Stimulated activated CD8-positive, alpha-beta memory T cell treated with anti-CD3 and anti-CD28 coated beads, Interleukin-7, amount 100 ng/mL, for 4 hours (primary cell): ENCODE results near the gene WNT10A.
"Not testable (repeated sequence)": the region's sequence is repeated elsewhere in the genome, so short reads cannot be mapped to it uniquely, and the experiment has no call there.

ENCODE experiments used
- DNase-seq, 2 donors: peaks; one replicate each; pipeline ENCODE4 v3.0.0-alpha.2; 2020; ENCODE audit warnings: low read depth in 2 of 2

The WNT10A gene

DNA sequence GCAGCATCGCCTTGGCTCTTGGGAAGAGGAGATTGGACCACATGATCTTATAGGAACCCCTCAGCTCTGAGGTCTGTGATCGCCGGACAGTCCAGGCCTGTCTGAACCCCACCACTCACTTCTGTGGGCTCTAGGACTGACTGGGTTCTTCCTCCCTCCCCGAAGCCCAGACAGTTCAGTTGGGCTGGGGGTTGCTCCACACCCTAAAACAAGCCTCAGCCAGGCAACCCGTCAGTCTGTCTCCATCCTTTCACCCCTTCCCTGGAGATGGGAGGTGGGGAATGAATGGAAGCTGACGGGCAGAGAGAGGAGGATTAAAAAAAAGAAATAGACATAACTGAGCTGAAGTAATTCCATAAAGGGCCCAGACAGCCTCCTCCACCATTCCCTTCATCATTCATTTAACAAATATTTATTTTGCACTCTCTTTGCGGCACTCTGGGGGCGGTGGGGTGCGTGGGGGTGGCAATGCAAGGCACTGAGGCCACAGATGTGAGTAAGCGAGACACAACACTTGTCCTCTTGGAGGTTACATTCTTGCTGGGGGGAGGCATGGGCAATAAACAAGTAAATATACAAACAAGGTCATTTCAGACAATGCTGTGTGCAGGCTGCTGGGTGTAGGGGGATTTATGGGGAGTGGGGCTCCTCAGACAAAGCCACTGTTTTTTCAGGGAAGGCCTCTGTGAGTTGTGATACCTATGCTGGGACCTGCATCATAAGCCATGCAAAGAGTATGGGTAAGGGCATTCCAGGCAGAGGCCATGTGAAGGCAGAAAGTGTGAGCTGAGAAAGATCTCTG is 12.9 kb downstream of the WNT10A start:
- DNase-seq = no peak

DNA sequence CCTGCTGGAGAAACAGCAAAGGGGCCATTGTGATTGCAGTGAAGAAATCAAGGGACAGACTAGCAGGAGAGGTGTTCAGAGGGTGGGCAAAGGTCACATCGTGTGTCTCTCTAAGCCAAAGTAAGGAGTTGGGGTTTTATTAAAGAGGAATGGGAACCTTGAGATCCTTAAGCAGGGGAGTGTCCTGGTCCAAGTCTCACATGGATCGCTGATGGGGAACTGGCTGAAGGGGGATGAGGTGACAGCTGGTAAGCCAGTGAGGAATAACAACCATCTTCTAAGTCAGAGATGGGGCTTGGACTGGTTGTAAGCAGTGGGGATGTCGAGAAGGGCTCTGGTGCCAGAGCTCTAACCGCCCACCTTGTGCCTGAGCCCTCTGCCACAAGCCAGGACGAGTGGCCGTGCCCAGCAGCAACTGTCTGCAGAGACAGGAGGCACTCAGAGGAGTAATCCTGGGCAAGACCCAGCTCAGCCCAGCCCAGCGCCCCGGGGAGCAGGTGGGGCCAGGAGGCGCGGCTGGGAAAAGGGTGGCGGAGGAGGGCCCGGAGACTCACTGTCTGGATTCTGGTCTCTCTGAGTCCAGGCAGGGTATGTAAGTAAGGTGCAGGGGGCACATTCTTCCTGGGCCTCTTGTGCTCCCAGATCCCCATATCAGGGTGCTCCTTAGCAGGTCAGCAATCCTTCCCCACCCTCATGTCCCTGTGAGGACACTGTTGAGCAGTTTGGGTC is 13.7 kb downstream of the WNT10A start:
- no peak for DNase-seq

DNA sequence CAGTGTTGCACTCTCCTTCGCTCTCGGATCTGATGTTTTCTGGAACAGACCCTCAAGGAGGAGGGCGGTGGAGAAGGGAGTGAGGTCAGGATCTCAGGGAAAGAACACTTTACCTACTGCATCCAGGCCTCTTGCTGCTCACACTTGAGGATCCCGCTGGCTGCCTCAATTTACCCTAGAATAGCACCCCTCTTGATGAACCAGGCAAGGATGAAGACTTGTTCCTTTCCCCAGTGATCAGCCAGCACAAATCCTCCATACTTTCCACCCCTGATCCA is 14.2 kb downstream of the WNT10A start:
- no peak for DNase-seq

DNA sequence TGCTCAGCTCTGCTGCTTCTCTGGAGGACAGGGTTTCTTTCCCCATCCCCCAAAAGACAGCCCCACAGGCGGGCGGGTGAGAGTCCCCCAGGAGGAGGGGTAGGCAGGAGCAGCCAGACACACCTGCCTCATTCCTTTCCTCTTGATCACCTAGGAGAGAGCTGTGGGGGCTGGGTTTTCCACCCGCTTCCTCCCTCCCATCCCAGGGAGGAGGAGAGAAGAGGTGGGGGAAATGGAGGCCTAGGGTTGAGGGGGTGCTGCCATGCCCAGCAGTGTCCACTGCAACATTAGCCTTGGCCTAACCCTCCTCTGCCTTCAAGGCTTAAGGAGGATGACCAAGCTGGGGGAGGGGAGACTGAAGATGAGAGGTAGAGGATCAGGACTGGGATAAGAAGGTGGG is 14.7 kb downstream of the WNT10A start:
- no peak for DNase-seq

DNA sequence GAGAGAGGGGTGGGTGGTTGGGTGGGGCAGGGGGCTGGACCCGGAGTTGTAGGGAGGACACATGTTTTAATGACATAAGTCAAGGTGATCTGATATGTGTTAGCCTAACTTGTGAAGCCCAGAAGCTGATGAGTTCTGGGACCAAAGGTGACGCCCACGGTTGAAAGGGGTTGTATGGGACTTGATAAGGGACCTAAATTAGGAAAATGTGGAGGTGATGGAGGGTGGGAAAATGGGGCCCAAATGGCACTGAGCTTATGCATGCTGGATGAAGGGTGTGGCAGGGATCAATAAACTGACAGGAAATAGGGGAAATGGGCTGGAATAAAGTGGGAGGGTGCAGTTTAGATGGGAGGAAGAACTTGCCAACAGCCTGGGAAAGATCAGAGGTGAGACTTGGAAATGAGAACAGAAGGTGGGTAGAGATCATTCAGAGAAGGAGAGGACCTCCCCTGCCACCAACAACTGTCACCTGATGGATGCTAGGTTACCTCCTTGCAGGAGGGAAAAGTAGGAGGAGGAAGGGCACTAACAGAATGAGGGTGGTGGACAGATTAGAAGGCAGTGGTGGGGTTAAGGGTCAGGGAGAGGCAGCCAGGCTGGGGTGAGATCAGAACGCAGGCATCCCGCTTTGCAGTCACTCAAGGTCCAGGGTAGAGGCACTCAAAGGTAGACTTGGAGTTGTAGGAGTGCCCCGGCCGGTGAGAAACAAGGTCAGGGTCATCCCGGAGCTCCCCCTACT is 15.3 kb downstream of the WNT10A start:
- DNase-seq = no peak

DNA sequence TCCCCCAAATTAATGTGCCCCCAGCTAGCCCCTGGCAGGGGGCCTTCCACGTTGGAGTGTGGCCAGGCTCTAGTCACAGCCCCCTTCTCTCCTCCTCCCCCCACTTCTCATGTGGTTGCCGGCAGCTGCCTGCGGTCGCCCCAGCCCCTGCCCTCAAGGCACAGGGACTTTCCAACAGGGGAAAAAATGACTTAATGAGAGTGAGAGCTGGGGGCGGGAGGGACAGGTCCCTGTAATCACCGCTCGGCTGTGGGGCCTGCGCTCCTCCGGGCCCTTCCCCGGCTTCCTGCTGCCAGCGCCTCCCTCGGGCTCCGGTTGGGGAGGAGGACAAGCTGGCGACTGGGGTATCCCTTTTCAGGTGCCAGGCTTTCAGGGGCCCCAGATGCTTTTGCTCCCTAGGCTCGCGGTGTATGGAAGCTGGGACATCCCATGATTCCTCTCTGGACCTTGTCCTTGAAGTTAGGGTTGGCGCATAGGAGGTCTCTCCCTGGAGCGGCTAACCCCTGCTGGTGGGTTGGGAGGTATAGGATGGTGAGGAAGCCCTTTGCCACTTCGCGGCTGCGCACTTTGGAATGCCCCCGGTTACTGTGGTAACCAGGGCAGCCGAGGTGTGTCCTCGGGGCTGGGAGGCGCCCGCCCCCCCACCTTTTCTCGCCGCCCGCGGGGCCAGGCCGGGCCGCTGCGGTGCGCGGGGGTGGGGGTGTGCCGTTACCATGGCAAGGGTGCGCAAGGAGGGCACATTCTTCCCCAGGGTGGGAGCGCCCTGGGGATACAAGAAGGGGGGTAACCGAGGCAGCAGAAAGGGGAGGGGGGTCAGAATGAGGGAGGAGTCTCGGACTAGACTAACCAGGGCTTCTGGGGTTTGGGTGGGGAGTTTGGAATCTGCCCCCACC is 16.1 kb downstream of the WNT10A start:
- peak; percentile 84 to 88 for DNase-seq

DNA sequence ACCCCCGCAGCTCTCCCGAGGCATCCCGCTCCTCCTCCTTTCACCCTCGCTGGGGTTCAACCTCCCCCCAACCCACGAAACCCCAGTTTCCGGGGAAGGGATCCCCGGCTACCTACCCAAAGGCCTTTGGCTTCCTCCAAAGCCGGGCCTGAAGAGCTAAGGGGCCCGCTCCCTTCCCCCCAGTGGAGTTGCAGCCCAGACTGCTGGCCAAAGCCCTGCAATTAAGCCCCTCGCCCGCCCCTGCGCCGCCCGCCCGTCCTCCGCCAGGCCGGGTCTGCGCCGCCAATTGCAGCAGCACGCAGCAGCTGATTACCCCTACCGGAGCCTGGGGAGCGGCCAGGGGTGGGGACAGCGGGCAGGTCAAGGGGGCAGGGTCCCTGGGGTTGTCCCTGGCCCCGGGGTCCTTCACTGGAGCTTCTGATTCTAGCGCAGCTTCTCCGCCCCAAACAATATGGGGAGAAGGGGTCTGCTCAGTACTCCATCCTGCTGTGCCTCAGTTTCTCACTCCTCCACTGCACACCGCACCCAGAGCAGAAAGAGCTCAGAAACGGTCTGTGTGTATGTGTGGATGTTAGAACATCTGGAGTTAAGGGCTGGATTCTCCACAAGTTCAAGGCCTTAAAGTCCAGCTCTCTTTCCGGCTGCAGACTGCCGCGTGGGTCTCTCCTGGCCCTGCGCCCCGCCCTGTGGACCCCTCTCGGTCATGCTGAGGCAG is 16.9 kb downstream of the WNT10A start:
- DNase-seq = no peak

DNA sequence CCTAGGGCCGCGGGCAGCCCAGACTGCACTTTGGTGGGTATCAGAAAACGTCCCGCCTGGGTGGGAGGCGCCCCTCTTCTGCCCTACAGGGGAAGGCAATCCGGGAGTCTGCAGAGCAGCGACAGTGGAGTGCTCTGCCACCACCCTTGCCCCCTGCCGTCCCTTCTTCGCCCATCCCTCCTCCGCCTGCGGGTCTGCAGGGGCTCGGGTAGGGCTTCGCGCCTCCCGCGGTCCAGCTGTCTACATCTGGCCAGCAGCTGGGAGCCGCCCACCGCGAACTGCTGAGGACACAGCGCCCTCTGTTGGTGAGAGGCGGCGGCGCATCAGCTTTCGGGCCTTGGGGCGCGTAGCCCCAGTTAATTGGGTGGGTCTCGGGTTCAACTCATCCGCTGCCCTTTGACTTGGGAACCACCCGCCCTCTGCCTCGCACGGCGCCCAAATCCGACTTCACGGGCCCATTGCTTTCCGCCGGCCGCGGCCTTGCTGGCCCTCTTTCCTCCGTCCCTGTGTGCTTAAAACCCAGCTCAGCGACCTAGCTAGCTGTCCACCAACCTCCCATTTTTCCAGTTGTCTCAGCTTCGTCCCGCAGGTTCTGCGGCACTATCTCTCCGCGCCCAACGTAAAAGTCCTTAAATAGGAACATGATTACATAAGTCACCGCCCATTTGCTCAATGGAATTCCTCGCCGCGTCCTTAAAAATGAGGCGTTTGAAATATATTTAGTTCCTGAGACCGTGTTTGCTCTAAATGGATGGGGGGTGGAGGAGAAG is 17.6 kb downstream of the WNT10A start:
- DNase-seq = peak; percentile 64 to 65

DNA sequence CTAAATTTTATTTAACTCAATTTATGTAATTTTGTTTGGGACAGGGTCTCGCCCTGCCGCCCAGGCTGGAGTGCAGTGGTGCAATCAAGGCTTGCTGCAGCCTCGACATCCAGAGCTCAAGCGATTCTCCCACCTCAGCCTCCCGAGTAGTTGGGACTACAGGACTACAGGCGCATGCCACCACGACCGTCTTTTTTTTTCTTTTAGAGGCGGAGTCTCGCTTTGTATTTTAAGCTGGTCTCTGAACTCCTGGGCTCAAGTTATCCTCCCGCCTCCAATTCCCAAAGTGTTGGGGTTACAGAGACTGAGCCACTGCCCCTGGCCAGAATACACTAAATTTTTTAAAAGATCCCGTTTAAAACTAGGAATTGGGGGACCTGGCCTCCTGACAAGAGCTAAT is 18.5 kb downstream of the WNT10A start:
- DNase-seq = no peak

DNA sequence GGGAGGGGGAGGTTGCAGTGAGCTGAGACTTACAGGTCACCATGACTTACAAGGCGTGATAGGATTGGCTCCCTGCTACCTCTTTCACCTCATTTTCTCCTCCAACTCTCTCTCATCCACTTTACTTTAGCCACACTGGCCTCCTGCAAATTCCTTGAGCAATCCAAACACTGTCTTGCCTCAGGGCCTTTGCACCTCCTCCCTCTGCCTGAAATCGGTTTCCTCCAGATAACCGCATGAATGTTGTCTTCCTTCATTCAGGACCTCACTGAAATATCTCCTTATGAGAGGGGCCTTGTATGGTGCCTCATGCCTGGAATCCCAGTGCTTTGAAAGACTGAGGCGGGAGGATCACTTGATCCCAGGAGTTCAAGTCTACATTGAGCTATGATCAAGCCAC is 21.8 kb downstream of the WNT10A start:
- DNase-seq = no peak

DNA sequence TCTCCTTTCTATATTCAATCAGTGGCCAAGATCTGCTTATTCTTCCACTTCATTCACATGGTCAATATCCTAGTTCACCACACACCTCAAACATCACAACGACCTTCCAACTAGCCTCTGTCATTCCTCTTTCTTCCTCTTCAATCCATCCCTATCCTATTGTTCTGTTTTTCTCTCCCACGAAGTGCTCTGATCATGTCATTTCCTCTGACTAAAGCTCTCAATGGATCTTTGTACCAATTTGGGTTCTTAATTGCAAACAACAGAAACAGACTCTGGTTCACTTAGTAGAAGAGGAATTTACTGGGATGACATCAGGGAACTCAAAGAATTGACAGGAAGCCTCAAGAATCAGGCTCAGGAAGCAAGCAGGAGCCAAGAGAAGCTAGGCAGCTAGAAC is 23.5 kb downstream of the WNT10A start:
- DNase-seq = no peak

DNA sequence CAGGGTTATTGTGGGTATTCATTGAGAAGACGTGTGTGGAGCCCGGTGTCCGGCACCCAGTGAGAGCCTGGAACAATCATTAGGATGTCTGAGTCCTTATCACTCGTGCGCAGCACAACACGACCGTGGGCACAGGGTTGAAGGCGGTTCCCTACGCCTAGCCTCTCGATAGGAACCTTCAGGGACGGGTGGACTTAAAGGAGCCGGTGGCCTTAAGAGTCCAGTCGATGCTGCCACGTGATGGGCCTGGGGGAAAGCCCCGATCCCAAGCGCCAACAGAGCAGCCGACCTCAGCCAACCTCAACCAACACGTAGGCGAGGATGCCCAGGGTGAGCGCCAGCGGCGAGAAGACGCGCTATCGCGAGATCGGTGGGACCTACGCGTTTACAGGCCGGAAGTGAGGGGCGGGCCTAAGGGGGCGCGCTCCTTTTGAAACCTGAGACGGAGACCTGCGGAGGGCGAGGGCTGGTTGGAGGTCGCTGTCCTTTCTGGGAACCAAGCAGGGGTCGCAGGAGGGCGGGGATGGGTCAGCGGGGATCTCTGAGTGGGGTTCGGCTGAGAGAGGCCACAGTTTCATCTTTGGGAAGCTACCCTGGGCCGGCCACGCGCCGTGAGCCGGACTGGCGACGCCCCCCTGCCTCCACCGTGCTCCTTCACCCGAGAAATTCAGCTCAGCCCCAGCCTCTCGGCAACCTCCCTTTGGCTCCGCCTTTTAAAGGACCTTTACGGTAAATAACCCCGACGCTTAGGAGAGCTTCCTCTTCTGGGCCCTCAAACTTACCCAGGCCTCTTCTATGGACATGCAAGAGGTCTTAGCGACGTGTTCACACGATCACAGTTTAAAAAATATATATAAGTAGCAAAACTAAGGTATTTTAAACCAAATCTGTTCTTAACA is 28.3 kb downstream of the WNT10A start:
- DNase-seq = peak; percentile 81

DNA sequence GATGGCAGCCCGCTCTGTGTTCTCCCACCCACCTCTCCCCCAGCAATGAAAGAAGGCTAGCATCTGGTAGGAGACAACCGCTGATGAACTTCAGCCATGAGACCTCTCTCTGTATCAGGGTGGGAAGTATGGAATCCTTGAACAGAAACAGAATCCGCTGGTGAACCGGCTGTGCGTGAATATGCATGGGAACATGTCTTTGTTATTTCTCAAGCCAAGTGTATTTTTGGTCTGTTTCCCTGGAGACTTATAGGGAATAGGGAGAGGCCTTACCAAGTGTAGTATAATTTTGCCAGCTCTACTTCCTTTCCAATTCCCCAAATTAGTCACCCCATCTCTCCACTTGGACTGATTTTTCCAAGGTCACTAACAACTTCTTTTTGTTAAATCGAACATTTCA is 30.1 kb downstream of the WNT10A start:
- DNase-seq = no peak

DNA sequence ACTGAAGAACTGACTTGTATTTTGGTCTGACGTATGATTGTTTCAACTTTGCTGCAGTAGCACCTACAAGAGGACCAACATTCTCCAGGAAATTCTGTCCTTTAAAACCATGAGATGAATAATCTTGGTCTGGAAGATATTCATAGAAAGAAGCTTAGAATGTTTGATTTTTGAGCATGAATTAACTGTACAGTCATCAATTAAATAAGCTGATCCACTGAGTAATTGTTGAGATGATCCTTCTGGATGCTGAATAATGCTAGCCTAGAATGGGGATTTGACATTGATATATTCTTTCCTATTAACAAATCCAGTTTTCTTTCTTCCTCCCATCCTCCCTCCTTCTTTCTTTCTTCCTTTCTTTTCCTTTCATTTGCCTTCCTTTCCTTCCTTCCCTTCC is 39.9 kb downstream of the WNT10A start:
- DNase-seq = no peak

DNA sequence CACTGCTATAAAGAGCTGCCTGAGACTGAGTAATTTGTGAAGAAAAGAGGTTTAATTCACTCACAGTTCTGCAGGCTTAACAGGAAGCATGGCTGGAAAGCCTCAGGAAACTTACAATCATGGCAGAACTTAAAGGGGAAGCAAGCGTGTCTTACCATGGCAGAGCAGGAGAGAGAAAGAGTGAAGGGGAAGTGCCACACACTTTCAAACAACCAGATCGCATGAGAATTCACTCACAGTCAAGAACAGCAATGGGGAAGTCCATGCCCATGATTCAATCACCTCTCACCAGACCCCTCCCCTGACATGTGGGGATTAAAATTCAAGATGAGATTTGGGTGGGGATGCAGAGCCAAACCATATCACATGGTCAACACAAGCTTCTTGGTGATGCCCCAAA is 44.1 kb downstream of the WNT10A start:
- DNase-seq = no peak

DNA sequence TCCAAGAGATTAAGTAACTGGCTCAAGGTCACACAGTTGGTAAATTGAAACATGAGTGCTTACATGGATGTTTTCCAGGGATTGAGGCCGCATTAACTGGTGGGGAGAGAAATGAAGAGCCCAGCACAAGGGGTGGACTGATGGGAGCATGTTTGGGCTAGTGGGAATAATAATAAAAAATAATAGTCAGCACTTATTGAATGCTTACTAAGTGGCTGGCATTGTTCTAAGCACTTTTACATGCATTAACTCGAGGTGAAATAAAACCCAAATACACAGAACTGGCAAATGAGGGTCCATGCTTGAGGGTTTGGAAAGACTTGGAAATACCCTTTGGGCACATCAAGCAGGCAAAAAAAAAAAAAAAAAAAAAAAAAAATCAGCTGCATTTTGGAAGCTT is 44.8 kb downstream of the WNT10A start:
- DNase-seq = no peak

DNA sequence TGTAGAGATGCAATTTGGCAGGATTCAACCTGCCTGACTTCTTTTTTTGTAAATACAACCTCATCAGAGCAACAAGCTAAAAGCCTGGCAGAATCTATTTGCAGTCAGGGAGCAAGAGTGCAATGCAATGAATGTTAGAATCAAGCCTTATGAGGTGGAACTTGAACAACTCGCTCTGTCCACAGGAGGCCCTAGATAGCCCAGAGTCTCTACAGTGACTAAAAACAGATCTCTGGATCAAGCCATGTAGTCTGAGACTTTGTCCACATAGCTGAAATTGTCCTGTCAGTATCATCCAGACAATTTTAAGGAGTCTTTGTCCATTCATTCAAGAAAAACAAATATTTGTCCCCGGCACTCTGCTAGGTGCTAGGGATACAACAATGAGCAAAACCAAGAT is 46.8 kb downstream of the WNT10A start:
- no peak for DNase-seq

DNA sequence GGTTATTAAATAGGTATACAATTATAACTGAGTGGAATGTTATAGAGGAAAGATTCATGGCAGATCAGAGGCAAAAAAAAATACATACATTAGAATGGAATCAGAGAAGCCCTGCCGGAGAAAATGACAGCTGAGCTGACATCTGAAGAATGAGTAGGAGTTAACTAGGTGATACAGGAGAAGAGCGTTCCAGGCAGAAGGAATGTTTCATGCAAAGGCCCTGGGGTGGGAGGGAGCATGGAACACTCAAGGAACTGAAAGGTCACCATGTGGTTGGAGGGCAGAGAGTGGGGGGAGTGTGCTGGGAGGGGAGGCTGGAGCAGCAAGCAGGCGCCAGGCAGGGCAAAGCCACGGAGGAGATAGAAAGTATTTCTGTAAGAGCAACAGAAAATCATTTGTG is 47.2 kb downstream of the WNT10A start:
- DNase-seq = no peak

DNA sequence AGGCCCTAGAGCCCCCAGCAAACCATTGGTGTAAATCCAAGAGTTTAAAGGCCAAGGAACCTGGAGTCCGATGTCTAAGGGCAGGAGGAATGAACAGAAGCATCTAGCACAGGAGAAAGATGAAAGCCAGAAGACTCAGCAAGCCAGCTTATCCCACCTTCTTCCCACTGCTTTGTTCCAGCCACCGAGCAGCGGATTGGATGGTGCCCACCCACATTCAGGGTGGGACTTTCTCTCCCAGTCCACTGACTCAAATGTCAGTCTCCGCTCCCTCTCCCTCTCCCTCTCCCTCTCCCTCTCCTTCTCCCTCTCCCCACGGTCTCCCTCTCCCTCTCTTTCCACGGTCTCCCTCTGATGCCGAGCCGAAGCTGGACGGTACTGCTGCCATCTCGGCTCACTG is 49.8 kb downstream of the WNT10A start:
- not testable (repeated sequence) for DNase-seq
